OCI-M1 (cell line): ENCODE results near the gene PLA2G6.
"Not testable (repeated sequence)": the region's sequence is repeated elsewhere in the genome, so short reads cannot be mapped to it uniquely, and the experiment has no call there.

Experiments
- DNase-seq: peaks from one replicate; lab custom pipeline; 2025; lab: John Stamatoyannopoulos, UW

PLA2G6 gene

GRCh38 chr22:38129021-38129420, 52.6 kb downstream of the PLA2G6 start:
- DNase-seq = no peak

DNA sequence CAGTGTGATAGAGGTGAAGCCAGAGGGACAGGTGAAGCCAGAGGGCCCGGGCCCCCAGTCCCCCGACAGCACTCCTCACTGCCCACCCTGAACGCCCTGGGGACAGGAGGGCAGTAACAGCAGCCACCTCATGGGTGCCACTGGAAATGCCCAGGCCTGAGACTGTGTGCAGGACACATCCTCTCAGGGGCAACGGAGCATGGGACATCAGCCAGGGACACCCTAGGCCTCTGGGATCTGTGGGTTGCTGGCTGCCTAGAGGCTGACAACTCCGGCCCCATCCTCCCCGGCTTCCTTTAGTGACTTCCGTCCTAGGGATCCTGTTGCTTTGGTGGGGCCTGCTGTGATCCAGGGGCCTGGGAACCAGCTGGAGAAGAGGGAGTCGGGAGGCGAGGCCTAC, 53.8 kb downstream of the PLA2G6 start:
- DNase-seq = no peak

DNA sequence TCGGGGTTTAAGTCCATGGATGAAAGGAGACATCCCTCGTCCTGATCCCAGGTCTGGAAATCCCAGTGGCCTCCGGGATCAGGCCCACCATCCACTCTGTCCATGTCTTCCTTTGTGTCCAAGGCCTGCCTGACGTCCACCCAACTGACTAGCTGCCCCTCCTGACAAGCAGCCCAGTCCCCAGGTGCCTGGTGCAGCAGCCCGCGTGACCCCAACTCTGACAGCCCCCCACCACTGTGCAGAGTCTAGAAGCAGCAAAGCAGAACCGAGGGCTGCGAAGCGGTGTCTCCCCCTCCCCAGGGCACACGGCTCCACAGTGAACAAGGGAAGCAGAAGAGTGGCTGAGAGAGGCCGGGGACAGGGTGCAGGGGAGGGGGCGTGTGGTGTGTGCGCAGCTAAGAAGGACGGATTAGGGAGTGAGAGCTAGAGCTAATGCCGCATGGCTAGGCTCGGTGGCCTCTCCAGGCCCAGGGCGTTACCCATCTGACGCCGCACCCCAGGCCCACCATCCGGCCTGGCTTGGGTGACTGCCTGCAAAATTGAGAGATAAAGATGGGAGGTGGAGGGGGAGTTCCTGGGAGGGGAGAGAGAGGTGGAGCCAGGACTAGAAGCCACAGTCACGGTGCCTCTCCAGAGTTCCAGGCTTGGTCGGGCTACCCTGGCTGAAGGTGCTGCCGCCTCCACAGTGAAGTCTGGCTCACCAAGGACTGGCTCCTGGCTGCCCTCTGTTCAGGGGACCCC, 54.5 kb downstream of the PLA2G6 start:
- DNase-seq = no peak

GRCh38 chr22:38125751-38126201, 55.9 kb downstream of the PLA2G6 start:
- DNase-seq = no peak

- DNase-seq = no peak
Observed at GRCh38 chr22:38125038-38125610, 56.5 kb downstream of the PLA2G6 start.

- DNase-seq = no peak
Observed at GRCh38 chr22:38124236-38124974, 57.2 kb downstream of the PLA2G6 start.

DNA sequence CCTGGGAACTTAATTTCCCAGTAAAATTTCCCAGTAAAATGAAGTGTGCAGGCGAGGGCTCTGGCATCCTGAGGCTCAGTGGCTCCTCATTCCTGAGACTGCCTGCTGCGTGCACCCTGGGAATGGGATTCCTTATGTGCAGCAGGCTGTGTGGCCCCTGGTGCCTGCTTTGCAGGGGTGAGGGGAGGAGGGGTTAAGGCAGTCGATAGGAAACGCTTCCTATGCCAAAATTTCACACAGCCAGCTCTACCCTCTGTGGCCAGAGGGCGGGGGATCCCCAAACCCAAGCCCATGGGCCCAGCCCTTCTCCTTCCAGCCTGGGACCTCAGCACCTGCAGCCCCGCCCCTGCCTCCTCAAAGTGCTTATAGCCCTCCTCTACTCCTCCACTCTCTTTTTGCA, 59.0 kb downstream of the PLA2G6 start:
- DNase-seq = no peak

- no peak for DNase-seq
Observed at GRCh38 chr22:38120359-38121110, 61.1 kb downstream of the PLA2G6 start.

GRCh38 chr22:38118747-38119146, 62.9 kb downstream of the PLA2G6 start:
- DNase-seq = not testable (repeated sequence)

DNA sequence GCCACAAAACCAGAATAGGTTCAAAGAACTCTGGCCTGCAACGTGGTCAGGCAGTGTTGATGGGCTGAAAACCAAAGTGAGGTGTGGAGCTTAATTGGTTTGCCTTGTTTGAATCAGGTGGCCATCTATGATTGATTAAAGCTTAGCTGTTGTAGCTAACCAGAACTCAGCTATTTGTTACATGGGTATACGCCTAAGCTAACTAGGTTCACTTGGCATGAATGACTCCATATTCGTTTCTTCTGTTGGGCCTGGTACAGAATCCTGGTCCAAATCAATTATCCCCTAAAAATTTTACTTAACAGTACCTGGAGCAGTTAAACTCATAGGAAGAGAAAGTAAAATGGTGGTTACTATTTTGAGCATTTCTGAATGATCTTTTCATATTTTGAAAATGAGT, 63.4 kb downstream of the PLA2G6 start:
- no peak for DNase-seq

DNA sequence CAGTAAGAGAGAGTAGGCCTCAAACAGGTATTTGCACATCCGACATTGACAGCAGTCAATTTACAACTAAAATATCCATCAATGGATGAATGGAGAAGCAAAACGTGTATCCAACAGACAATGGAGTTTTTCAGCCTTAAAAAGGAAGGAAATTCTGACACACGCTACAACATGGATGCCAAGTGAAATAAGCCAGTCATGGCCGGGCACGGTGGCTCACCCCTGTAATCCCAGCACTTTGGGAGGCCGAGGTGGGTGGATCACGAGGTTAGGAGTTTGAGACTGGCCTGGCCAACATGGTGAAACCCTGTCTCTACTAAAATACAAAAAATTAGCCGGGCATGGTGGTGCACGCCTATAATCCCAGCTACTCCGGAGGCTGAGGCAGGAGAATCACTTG, 64.1 kb downstream of the PLA2G6 start:
- DNase-seq = not testable (repeated sequence)

DNA sequence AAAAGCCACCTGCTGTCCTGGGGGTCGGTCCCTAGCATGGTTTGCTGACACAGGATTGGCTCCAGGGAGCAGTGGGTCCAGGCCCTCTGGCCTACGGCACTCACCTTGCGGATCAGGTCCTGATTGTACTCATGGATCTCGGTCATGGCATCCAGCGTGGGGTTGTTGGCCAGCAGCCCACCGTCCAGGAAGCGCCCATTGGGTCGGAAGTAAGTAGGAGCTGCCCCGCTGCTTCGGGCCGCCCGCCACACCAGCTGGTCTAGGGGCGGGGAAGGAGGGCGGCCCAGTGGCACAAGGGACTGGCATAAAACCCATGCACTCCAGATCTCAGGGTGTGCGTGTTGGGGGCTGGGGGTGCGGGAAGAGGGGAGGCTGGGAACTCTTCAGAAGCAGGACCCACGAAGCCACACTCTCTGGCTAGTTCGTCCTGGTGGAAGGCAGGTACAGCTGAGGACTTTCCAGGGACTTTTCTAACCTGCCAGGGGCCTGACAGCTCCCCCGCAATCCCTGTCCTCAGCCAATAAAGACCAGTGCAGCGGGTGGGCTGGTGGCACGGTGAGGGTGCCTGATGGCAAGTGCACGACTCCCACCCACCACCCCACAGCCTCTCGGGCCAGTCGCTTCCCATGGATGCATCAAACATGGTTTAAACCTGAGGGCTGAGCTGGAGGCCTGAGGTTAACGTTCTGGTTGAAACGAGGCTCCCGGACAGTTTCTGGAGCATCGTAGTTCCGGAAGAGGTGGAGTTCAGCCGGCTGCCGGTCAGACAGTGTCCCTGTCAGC, 66.0 kb downstream of the PLA2G6 start:
- no peak for DNase-seq

- DNase-seq = peak; percentile 79
Observed at GRCh38 chr22:38114484-38115398, 66.9 kb downstream of the PLA2G6 start.

DNA sequence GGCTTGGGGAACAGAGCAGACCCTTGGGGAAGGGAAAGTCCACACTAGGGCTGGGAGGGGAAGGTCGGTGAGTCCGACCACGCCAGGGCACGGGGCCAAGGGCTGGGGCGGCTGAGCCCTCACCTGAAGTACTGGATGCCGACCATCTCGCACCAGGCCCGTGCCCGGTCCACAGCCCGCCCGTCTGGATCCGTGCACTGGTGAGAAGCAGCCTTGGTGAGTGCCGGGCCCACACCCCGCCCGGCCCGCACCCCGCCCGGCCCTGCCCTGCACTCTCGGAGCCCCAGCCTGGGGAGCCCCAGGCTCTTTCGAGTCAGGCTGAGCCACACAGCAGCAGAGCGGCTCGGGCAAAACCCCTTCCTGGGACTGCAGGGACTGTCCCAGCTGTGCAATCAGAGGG, 69.2 kb downstream of the PLA2G6 start:
- DNase-seq = no peak

- DNase-seq = no peak
Observed at GRCh38 chr22:38111925-38112355, 69.7 kb downstream of the PLA2G6 start.

DNA sequence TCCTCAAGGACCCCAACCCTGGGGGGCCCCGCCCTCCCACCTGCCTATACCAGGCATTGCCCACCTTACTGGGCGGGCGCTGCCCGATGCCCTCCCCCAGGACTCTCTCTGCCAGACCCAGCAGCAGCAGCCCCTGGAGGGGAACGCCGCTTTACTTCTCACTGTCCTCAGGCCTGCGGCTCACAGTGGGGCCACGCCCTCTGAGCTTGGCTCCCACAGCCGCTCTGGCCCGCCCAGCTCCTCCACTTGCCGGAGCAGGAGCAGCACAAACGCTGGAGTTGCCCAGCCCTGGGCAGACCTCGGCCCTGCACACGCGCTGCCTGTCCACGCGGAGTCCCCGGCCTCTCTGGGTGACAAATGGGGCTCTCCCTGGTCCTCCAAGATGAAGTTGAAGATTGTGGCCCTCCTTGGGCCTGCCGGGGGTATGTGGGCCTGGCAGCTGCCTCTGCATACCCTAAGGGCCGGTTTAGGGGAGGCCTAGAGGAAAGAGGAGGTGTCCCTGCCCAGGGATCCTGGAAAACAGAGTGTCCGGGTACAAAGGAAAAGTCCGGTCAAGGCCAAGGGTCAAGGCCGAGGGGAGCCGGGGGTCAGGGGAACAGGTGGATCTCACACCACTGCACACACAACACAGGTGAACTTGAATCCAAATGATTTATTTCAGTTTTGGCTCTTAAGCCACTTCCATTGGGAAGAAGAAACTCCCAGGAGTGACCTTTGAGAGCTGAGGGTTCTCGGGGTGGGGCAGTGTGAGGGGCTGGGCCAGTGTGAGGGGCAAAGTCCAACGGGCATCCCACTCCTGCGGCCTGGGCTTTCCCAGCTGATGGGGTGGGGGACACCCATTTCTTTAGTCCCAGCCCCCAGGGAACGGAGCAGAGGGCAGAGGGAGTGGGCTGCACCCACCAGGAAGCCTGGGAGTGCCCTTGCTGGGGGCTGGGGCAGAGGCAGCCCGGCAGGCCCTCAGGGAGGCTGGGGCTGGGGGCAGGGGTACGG, 70.5 kb downstream of the PLA2G6 start:
- DNase-seq = no peak

DNA sequence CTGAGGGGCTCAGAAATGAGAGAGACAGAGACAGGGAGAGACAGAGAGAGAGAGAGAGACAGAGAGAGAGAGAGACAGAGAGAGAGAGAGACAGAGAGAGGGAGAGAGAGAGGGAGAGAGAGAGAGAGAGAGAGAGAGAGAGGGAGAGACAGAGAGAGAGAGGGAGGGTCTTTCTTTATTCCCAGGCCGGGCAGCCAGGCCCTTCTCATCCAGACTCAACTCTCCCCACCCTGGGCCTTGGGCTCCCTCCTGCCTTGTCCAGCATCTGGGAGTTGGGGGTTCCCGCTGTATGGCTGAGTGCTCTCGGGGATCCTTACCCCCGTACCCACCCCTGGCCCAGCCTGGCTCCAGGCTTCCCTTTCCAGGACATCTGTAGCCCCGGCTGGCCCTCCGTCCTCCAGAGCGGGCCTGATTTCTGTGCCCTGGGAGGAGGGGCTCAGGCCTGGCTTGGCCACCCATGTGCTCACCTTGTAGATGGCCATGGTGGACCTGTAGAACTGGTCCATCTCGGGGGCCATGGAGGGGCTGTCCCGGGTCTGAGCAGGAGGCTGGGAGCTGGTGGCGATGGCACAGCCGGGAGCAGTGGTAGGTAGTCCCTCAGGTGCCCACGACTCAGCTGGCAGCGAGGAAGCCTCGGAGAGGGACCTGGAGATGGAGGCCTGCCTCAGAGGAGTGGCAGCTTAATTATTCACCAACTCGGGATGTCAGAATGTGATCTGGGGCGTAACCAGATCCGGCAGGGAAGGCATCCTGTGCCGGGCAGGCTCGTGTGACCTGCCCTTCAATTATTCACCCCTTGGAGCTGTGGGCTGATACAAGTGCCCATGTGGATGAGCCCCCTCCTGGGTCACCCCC, 71.4 kb downstream of the PLA2G6 start, which contains the start of gene BAIAP2L2:
Gene BAIAP2L2 (minus strand): TSS at position 677 of the 855 bp plus-strand sequence. CDS start 159 bp downstream, at position 518.
- no peak for DNase-seq

DNA sequence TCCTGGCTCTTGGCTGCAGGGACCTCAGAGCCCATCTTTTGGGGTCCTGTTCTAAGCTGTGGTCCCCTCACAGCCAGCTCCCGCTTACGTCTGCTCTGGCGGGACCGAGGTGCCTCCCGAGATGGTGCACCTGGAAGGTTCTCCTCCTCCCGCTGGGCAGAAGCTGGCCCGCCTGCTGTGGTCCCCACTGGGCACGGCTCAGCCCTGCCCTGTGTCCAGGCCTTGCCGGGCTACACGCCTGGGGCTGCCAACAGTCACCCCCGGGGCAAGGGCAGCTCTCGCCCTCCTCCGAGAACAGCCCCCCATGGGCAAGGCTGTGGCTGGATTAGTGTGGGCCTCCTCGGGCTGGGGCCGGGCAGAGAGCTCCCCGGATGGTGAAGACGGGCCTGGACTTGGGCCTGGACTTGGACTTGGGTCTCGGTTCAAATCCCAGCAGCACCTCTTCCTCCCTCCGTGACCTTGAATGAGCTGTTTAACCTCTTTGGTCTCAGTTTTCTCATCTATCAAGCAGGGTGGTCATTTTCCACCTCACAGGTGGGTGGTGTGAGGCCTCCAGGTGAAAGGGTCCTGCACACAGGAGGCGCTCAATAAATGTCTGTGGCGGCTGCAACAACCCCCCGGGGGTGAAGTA, 72.1 kb downstream of the PLA2G6 start:
- DNase-seq = no peak
